Smooth muscle cell of the umbilical artery (primary cell): ENCODE measurements around the gene TRMT44. TPM values are rescaled to one million over a fixed set of nuclear protein-coding genes. Genes with fewer than 3 reads are reported as not detected.

Source experiments
- total RNA-seq: library from RNA; depleted of rRNA; stranded (reverse); fragments of >200 nt; gene quantifications from 2 replicates; pipeline ENCODE4 v1.2.3, GENCODE V29; 2014

Gene TRMT44, protein sequence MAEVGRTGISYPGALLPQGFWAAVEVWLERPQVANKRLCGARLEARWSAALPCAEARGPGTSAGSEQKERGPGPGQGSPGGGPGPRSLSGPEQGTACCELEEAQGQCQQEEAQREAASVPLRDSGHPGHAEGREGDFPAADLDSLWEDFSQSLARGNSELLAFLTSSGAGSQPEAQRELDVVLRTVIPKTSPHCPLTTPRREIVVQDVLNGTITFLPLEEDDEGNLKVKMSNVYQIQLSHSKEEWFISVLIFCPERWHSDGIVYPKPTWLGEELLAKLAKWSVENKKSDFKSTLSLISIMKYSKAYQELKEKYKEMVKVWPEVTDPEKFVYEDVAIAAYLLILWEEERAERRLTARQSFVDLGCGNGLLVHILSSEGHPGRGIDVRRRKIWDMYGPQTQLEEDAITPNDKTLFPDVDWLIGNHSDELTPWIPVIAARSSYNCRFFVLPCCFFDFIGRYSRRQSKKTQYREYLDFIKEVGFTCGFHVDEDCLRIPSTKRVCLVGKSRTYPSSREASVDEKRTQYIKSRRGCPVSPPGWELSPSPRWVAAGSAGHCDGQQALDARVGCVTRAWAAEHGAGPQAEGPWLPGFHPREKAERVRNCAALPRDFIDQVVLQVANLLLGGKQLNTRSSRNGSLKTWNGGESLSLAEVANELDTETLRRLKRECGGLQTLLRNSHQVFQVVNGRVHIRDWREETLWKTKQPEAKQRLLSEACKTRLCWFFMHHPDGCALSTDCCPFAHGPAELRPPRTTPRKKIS
- total RNA-seq: 15.4 and 18.3 TPM in 2 replicates

DNA sequence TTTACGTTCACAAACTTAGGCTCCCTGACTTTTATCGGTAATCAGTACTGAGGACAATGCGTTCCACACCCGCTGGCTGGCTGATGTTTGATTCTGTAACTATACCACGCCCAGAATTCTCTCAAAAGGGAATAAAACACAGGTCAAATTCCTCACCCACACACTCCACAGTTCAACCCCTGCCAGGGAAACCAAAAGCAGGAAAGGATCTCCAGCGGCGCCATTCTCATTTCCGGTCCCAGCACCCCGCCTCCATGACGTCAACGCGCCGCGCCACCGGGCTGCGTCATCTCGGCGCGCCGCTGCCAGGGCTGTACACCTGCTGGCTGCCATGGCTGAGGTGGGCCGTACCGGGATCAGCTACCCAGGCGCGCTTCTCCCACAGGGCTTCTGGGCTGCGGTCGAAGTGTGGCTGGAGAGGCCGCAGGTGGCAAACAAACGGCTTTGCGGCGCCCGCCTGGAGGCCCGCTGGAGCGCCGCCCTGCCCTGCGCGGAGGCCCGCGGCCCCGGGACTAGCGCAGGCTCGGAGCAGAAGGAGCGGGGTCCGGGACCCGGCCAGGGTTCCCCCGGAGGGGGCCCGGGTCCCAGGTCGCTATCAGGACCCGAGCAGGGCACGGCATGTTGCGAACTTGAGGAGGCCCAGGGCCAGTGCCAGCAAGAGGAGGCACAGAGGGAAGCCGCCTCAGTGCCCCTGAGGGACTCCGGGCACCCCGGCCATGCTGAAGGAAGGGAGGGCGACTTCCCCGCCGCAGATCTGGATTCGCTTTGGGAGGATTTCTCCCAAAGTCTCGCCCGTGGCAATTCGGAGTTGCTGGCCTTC lies at the start of gene TRMT44, which contains the start of gene ACOX3:
TRMT44 (plus strand) TSS at position 286 of the 820 bp plus-strand sequence; CDS start at position 332, 46 bp downstream.
ACOX3 (minus strand) TSS at position 232 of the 820 bp plus-strand sequence. CDS start 24,202 bp downstream, outside the sequence.

Other genes with a start within 250 kb of the TRMT44 start
- gene SH3TC1, start 241.5 kb upstream of the TRMT44 start, total RNA-seq: 5.1 and 5.3 TPM in 2 replicates
- 0.42 and 12.5 TPM in 2 replicates for gene HTRA3, start 171.0 kb upstream of the TRMT44 start, total RNA-seq
- 32.3 and 38.6 TPM in 2 replicates for gene ACOX3, start 54 bp upstream of the TRMT44 start, total RNA-seq
- 0.51 and 1.2 TPM in 2 replicates for gene GPR78, start 139.6 kb downstream of the TRMT44 start, total RNA-seq
- gene CPZ, start 152.0 kb downstream of the TRMT44 start, total RNA-seq: 11.2 and 30.3 TPM in 2 replicates